H9 (cell line): ENCODE data around the gene ARHGDIA. TPM values are rescaled to one million over a fixed set of nuclear protein-coding genes. Genes with fewer than 3 reads are reported as not detected.

Experiments used
- DNase-seq: peaks from one replicate; pipeline ENCODE4 v3.0.0-alpha.2; 2017
- H2AFZ ChIP-seq: one replicate; pipeline ENCODE4 v1.6.1; 2013; ENCODE audit warnings: mild to moderate bottlenecking, low read length, control low read depth, moderate library complexity
- H2AK5ac ChIP-seq: 2 replicates; pipeline ENCODE4 v1.6.1; 2013; ENCODE audit warnings: low read length, control low read depth, mixed read lengths; ENCODE audit not compliant: insufficient read length
- H2BK120ac ChIP-seq: one replicate; pipeline ENCODE4 v1.6.1; 2013; ENCODE audit warnings: low read depth, mild to moderate bottlenecking, low read length, control low read depth, inconsistent platforms; ENCODE audit not compliant: poor library complexity, severe bottlenecking
- H2BK12ac ChIP-seq: 2 replicates; pipeline ENCODE4 v1.6.1; 2013; ENCODE audit warnings: low read length, control low read depth, mixed read lengths, low read depth; ENCODE audit not compliant: insufficient read length
- H2BK15ac ChIP-seq: 2 replicates; pipeline ENCODE4 v1.6.1; 2013; ENCODE audit warnings: low read depth, low read length, control low read depth
- H2BK20ac ChIP-seq: one replicate; pipeline ENCODE4 v1.6.1; 2013; ENCODE audit warnings: low read depth, mild to moderate bottlenecking, low read length, control low read depth, inconsistent platforms; ENCODE audit not compliant: poor library complexity, severe bottlenecking
- H2BK5ac ChIP-seq: 2 replicates; pipeline ENCODE4 v1.6.1; 2013; ENCODE audit warnings: low read length, control low read depth, mixed read lengths; ENCODE audit not compliant: insufficient read length
- H3K14ac ChIP-seq: 2 replicates; pipeline ENCODE4 v1.6.1; 2013; ENCODE audit warnings: low read length, control low read depth; ENCODE audit not compliant: insufficient read depth
- H3K18ac ChIP-seq: 2 replicates; pipeline ENCODE4 v1.6.1; 2013; ENCODE audit warnings: low read depth, mild to moderate bottlenecking, mixed read lengths, low read length, control low read depth; ENCODE audit not compliant: insufficient read length
- H3K23ac ChIP-seq: 2 replicates; pipeline ENCODE4 v1.6.1; 2013; ENCODE audit warnings: low read length, control low read depth, mixed read lengths, low read depth; ENCODE audit not compliant: insufficient read length
- H3K23me2 ChIP-seq: 2 replicates; pipeline ENCODE4 v1.6.1; 2013; ENCODE audit warnings: low read depth, mild to moderate bottlenecking, mixed read lengths, low read length, control low read depth; ENCODE audit not compliant: insufficient read length, poor library complexity, severe bottlenecking
- H3K27ac ChIP-seq: 2 replicates; pipeline ENCODE4 v1.5.1; 2013; ENCODE audit warnings: low read length, control low read depth, mixed read lengths, low read depth; ENCODE audit not compliant: insufficient read length
- H3K27me3 ChIP-seq: 2 replicates; pipeline ENCODE4 v1.6.1; 2013; ENCODE audit warnings: low read length, control low read depth, inconsistent platforms; ENCODE audit not compliant: insufficient read depth
- H3K4ac ChIP-seq: 2 replicates; pipeline ENCODE4 v1.6.1; 2013; ENCODE audit warnings: low read depth, mild to moderate bottlenecking, control low read depth, inconsistent platforms, low read length, moderate library complexity
- H3K4me1 ChIP-seq: 2 replicates; pipeline ENCODE4 v1.6.1; 2013; ENCODE audit warnings: low read length, control low read depth, inconsistent platforms; ENCODE audit not compliant: insufficient read depth
- H3K4me2 ChIP-seq: 2 replicates; pipeline ENCODE4 v1.6.1; 2013; ENCODE audit warnings: low read length, control low read depth, mixed read lengths; ENCODE audit not compliant: insufficient read length, insufficient read depth
- H3K56ac ChIP-seq: 2 replicates; pipeline ENCODE4 v1.6.1; 2013; ENCODE audit warnings: low read depth, mild to moderate bottlenecking, mixed read lengths, low read length, control low read depth; ENCODE audit not compliant: insufficient read length
- H3K79me1 ChIP-seq: 2 replicates; pipeline ENCODE4 v1.6.1; 2013; ENCODE audit warnings: low read depth, mild to moderate bottlenecking, moderate library complexity, low read length, control low read depth, inconsistent platforms; ENCODE audit not compliant: insufficient read depth, poor library complexity, severe bottlenecking
- H3K79me2 ChIP-seq: 2 replicates; pipeline ENCODE4 v1.6.1; 2013; ENCODE audit warnings: low read length, control low read depth, inconsistent platforms; ENCODE audit not compliant: insufficient read depth
- H3K9ac ChIP-seq: 2 replicates; pipeline ENCODE4 v1.6.1; 2013; ENCODE audit warnings: low read length, control low read depth, mixed read lengths; ENCODE audit not compliant: insufficient read length; ENCODE audit errors: extremely low read depth
- H3K9me3 ChIP-seq: one replicate; pipeline ENCODE4 v1.6.1; 2013; ENCODE audit warnings: low read depth, low read length, inconsistent platforms; ENCODE audit not compliant: control insufficient read depth
- H3T11ph ChIP-seq: one replicate; pipeline ENCODE4 v1.6.1; 2013; ENCODE audit warnings: mild to moderate bottlenecking, low read length, control low read depth, inconsistent platforms
- H4K20me1 ChIP-seq: one replicate; pipeline ENCODE4 v1.6.1; 2013; ENCODE audit not compliant: control insufficient read depth, insufficient read length, insufficient read depth
- H4K5ac ChIP-seq: 2 replicates; pipeline ENCODE4 v1.6.1; 2013; ENCODE audit warnings: low read depth, mild to moderate bottlenecking, mixed read lengths, low read length, control low read depth; ENCODE audit not compliant: insufficient read length
- H4K8ac ChIP-seq: replicated peaks from 2 replicates; pipeline ENCODE4 v1.6.1; 2013; ENCODE audit warnings: low read length, control low read depth, mixed read lengths, low read depth; ENCODE audit not compliant: insufficient read length
- H4K91ac ChIP-seq: 2 replicates; pipeline ENCODE4 v1.6.1; 2013; ENCODE audit warnings: low read depth, mild to moderate bottlenecking, moderate library complexity, mixed read lengths, low read length, control low read depth; ENCODE audit not compliant: insufficient read length
- H3K27ac Mint-ChIP-seq, 3 experiments: 2 replicates in 2 of 3; 3 replicates in 1 of 3; pipeline ENCODE4 v1.8.0; 2020 to 2021; ENCODE audit warnings: mixed read lengths in 3 of 3, mild to moderate bottlenecking in 1 of 3, moderate library complexity in 1 of 3
- H3K27me3 Mint-ChIP-seq: 2 replicates; pipeline ENCODE4 v1.8.0; 2021; ENCODE audit warnings: low read depth, mild to moderate bottlenecking, moderate library complexity, mixed read lengths
- H3K36me3 Mint-ChIP-seq, 3 experiments: 2 replicates in 2 of 3; 3 replicates in 1 of 3; pipeline ENCODE4 v1.8.0; 2020 to 2021; ENCODE audit warnings: low read depth in 3 of 3, mixed read lengths in 3 of 3; ENCODE audit not compliant: insufficient read depth in 1 of 3
- H3K4me1 Mint-ChIP-seq, 2 experiments: 2 replicates each; pipeline ENCODE4 v1.8.0; 2020; ENCODE audit warnings: mixed read lengths in 2 of 2
- H3K4me3 Mint-ChIP-seq, 2 experiments: 2 replicates in 1 of 2; 3 replicates in 1 of 2; pipeline ENCODE4 v1.8.0; 2020 to 2021; ENCODE audit warnings: mild to moderate bottlenecking in 2 of 2, mixed read lengths in 2 of 2, moderate library complexity in 1 of 2
- H3K9me3 Mint-ChIP-seq, 2 experiments: 2 replicates in 1 of 2; 3 replicates in 1 of 2; pipeline ENCODE4 v1.8.0; 2020; ENCODE audit warnings: mild to moderate bottlenecking in 2 of 2, mixed read lengths in 2 of 2, moderate library complexity in 1 of 2
- WGBS: extraction: QIAGEN DNeasy Blood & Tissue Kit; methylation state at CpG from one replicate; pipeline ENCODE4 v1.1.7; 2013; ENCODE audit warnings: missing lambda C conversion rate, low lambda C conversion rate, mixed read lengths; ENCODE audit not compliant: insufficient read length; ENCODE audit errors: extremely low coverage; 5-methylcytosine and 5-hydroxymethylcytosine counted together
- total RNA-seq: library from RNA; stranded (reverse); gene quantifications from 2 replicates; pipeline ENCODE4 v1.2.1, GENCODE V29; 2021
- TF ChIP-seq, protein P1 (sequence below): fragments of 200-600 bp; sonication (generic); conservative IDR thresholded peaks from 3 replicates; pipeline ENCODE4 v1.8.0; 2021; ENCODE audit warnings: antibody characterized with exemption, mild to moderate bottlenecking

The ARHGDIA gene
- total RNA-seq, 1 experiment from 2014 or later = 247 TPM

- H3K36me3 Mint-ChIP-seq = peaks cover 0 to 6% (median 5%) of the 10 kb centered on the region in 3 experiments; a peak in 2 of 7 replicates
- Histone ChIP-seq H2BK120ac (no peak overlapping the region), H3K27ac (no peak overlapping the region), H3K9me3 (no peaks in the 10 kb centered on the region), H2AK5ac (no peak overlapping the region), H3K27me3 (no peaks in the 10 kb centered on the region), H3K4ac (no peak overlapping the region), H3K79me1 (no peaks in the 10 kb centered on the region), H2BK12ac (no peak overlapping the region), H4K91ac (no peak overlapping the region), H3K4me2 (no peak overlapping the region), H4K5ac (no peak overlapping the region), H3K23ac (no peak overlapping the region), H2BK15ac (no peak overlapping the region), H4K20me1 (no peaks in the 10 kb centered on the region), H4K8ac (peak overlapping the region; percentile 32), H2BK20ac (no peak overlapping the region), H2AFZ (no peak overlapping the region), H3K56ac (no peak overlapping the region), H3T11ph (no peak overlapping the region), H3K79me2 (peaks cover 2% of the 10 kb centered on the region; the same call in 1 of the 2 replicates), H2BK5ac (no peak overlapping the region), H3K9ac (no peak overlapping the region), H3K18ac (no peak overlapping the region), H3K4me1 (no peaks in the 10 kb centered on the region), H3K23me2 (peaks cover 9% of the 10 kb centered on the region), H3K14ac (no peak overlapping the region)
- no CpG with 5 or more reads among the region's 9 CpGs for WGBS
- no peak overlapping the region for H3K27ac Mint-ChIP-seq
- no peak overlapping the region; a peak in 1 of 5 replicates for H3K4me3 Mint-ChIP-seq
- DNase-seq = no peak
- peaks cover 5 to 6% of the 10 kb centered on the region in 2 experiments; a peak in 3 of 4 replicates for H3K4me1 Mint-ChIP-seq
- no peaks in the 10 kb centered on the region for H3K9me3 Mint-ChIP-seq
- H3K27me3 Mint-ChIP-seq = no peaks in the 10 kb centered on the region; the same call in 1 of the 2 replicates
- TF ChIP-seq, protein P1, sequence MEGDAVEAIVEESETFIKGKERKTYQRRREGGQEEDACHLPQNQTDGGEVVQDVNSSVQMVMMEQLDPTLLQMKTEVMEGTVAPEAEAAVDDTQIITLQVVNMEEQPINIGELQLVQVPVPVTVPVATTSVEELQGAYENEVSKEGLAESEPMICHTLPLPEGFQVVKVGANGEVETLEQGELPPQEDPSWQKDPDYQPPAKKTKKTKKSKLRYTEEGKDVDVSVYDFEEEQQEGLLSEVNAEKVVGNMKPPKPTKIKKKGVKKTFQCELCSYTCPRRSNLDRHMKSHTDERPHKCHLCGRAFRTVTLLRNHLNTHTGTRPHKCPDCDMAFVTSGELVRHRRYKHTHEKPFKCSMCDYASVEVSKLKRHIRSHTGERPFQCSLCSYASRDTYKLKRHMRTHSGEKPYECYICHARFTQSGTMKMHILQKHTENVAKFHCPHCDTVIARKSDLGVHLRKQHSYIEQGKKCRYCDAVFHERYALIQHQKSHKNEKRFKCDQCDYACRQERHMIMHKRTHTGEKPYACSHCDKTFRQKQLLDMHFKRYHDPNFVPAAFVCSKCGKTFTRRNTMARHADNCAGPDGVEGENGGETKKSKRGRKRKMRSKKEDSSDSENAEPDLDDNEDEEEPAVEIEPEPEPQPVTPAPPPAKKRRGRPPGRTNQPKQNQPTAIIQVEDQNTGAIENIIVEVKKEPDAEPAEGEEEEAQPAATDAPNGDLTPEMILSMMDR = no peak
Observed at GRCh38 chr17:81837641-81838040, 33.5 kb downstream of the ARHGDIA start.
